GM12878 (cell line): Measurements from ENCODE around the gene MAOA. TPM values are rescaled to one million over a fixed set of nuclear protein-coding genes. Genes with fewer than 3 reads are reported as not detected.

Experiments
- ATAC-seq: fragments of 200-7000 bp; cut with Tn5 transposase; 3 replicates; pipeline ENCODE4 v1.9.1; 2020; ENCODE audit warnings: mild to moderate bottlenecking, moderate library complexity
- BruUV-seq: library from RNA; stranded (reverse); fragments of 400-500 nt; replicated peaks from 2 replicates; lab custom pipeline; 2021; lab: Mats Ljungman, UMichigan
- CTCF ChIA-PET: fragments of 300-600 bp; sonication (Branson Sonifier 250); formaldehyde crosslinking; extraction: SDS; loops from one replicate; lab custom pipeline; 2021; ENCODE audit warnings: inconsistent platforms; lab: Yijun Ruan, JAX
- POLR2A ChIA-PET: fragments of 350-600 bp; formaldehyde crosslinking; extraction: SDS; loops from one replicate; lab custom pipeline; 2021; ENCODE audit warnings: inconsistent platforms; lab: Charles Lee
- RAD21 ChIA-PET: fragments of 300-600 bp; sonication (Branson Sonifier 250); formaldehyde crosslinking; loops from one replicate; lab custom pipeline; 2023; ENCODE audit warnings: antibody characterized with exemption; ENCODE audit not compliant: unreplicated experiment; lab: Charles Lee
- SMC1A ChIA-PET: fragments of 300-600 bp; sonication (Branson Sonifier 250); formaldehyde crosslinking; loops from one replicate; lab custom pipeline; 2023; ENCODE audit not compliant: unreplicated experiment, uncharacterized antibody; lab: Charles Lee
- DNase-seq: peaks from one replicate; pipeline ENCODE4 v3.0.0-alpha.2; 2011; ENCODE audit warnings: low read depth, low spot score
- FAIRE-seq: peaks from 3 replicates; lab custom pipeline; 2011; peaks lifted over from hg19 to GRCh38; lab: Jason Lieb, UNC
- H2AFZ ChIP-seq: 2 replicates; pipeline ENCODE4 v1.6.0; 2011; ENCODE audit warnings: low read depth, low read length, control low read depth; ENCODE audit not compliant: control insufficient read depth
- H3K27ac ChIP-seq: 2 replicates; pipeline ENCODE4 v1.5.1; 2011; ENCODE audit warnings: control low read depth; ENCODE audit not compliant: control insufficient read depth, insufficient read depth
- H3K27me3 ChIP-seq, 2 experiments: replicated peaks in 1 of 2; 2 replicates each; pipeline versions ENCODE4 v1.6.0 to v1.6.1; 2011; ENCODE audit warnings: low read length in 1 of 2; ENCODE audit not compliant: control insufficient read depth in 2 of 2, insufficient read depth in 2 of 2
- H3K36me3 ChIP-seq, 2 experiments: 2 replicates each; pipeline ENCODE4 v1.5.1; 2011; ENCODE audit warnings: low read length in 1 of 2; ENCODE audit not compliant: control insufficient read depth in 2 of 2, insufficient read depth in 2 of 2
- H3K4me1 ChIP-seq: 2 replicates; pipeline ENCODE4 v1.6.1; 2011; ENCODE audit warnings: mild to moderate bottlenecking, low read length, moderate library complexity, mixed read lengths; ENCODE audit not compliant: control insufficient read depth, insufficient read depth
- H3K4me2 ChIP-seq: 2 replicates; pipeline ENCODE4 v1.6.0; 2011; ENCODE audit warnings: control low read depth; ENCODE audit not compliant: control insufficient read depth, insufficient read depth
- H3K4me3 ChIP-seq: fragments of 200-600 bp; sonication (generic); 2 replicates; pipeline ENCODE4 v1.5.1; 2016
- H3K79me2 ChIP-seq: 2 replicates; pipeline ENCODE4 v1.6.0; 2011; ENCODE audit warnings: low read length; ENCODE audit not compliant: control insufficient read depth, insufficient read depth
- H3K9ac ChIP-seq: 2 replicates; pipeline ENCODE4 v1.8.0; 2011; ENCODE audit warnings: low read length, control low read depth, mixed read lengths; ENCODE audit not compliant: control insufficient read depth, insufficient read depth
- H3K9me3 ChIP-seq: replicated peaks from 3 replicates; pipeline ENCODE4 v1.5.1; 2011; ENCODE audit warnings: mild to moderate bottlenecking, low read length; ENCODE audit not compliant: control insufficient read depth, insufficient read depth
- H4K20me1 ChIP-seq: 2 replicates; pipeline ENCODE4 v1.6.0; 2011; ENCODE audit not compliant: control insufficient read depth, insufficient read depth
- ASH2L ChIP-seq: fragments of 300-600, 200-600 bp; sonication (generic); IDR thresholded peaks from 2 replicates; pipeline ENCODE4 v1.6.1; 2017; ENCODE audit warnings: low read depth, mild to moderate bottlenecking, borderline replicate concordance
- BCL11A ChIP-seq: IDR thresholded peaks from 2 replicates; pipeline ENCODE4 v1.6.1; 2011; ENCODE audit warnings: low read depth, low read length
- CHD2 ChIP-seq: IDR thresholded peaks from 2 replicates; pipeline ENCODE4 v1.6.1; 2011; ENCODE audit warnings: low read depth, low read length, improper control_type of control experiment, borderline replicate concordance
- JUNB ChIP-seq: IDR thresholded peaks from 2 replicates; pipeline ENCODE4 v1.6.1; 2016; ENCODE audit warnings: antibody characterized with exemption, mild to moderate bottlenecking
- KAT2A ChIP-seq: conservative IDR thresholded peaks from 2 replicates; pipeline ENCODE4 v1.6.1; 2011; ENCODE audit warnings: low read depth, low read length; ENCODE audit not compliant: control insufficient read depth
- MTA2 ChIP-seq: fragments of 450-650 bp; IDR thresholded peaks from 2 replicates; pipeline ENCODE4 v1.6.1; 2016; ENCODE audit warnings: low read depth, mild to moderate bottlenecking, moderate library complexity
- REST ChIP-seq: IDR thresholded peaks from 2 replicates; pipeline ENCODE4 v1.6.1; 2012; ENCODE audit warnings: mild to moderate bottlenecking, low read depth, low read length
- SIX5 ChIP-seq: IDR thresholded peaks from 2 replicates; pipeline ENCODE4 v1.6.1; 2011; ENCODE audit warnings: mild to moderate bottlenecking, low read depth, low read length, moderate library complexity; ENCODE audit not compliant: severe bottlenecking
- STAT1 ChIP-seq: fragments of 450-650 bp; conservative IDR thresholded peaks from 2 replicates; pipeline ENCODE4 v1.6.1; 2014; ENCODE audit warnings: antibody characterized with exemption, mild to moderate bottlenecking
- TBL1XR1 ChIP-seq: IDR thresholded peaks from 2 replicates; pipeline ENCODE4 v1.6.1; 2012; ENCODE audit warnings: low read depth, low read length, improper control_type of control experiment
- ZNF24 ChIP-seq: fragments of 450-650 bp; IDR thresholded peaks from 2 replicates; pipeline ENCODE4 v1.6.1; 2017; ENCODE audit warnings: antibody characterized with exemption, mild to moderate bottlenecking
- ZNF592 ChIP-seq: fragments of 450-650 bp; IDR thresholded peaks from 2 replicates; pipeline ENCODE4 v1.6.1; 2017; ENCODE audit warnings: mild to moderate bottlenecking, moderate library complexity
- WGBS: methylation state at CpG from one replicate; pipeline ENCODE4 v1.1.6; 2016; ENCODE audit warnings: low lambda C conversion rate; ENCODE audit not compliant: insufficient replicate concordance, insufficient coverage; ENCODE audit errors: missing lambda C conversion rate; 5-methylcytosine and 5-hydroxymethylcytosine counted together
- in situ Hi-C: fragments of 300-500 bp; cut with MboI; formaldehyde crosslinking; loops from 9 replicates; pipeline ENCODE4 v1.14.3; 2018; ENCODE audit warnings: mixed read lengths
- intact Hi-C: fragments of 100-400 bp; cut with micrococcal nuclease; formaldehyde crosslinking; loops from one replicate; pipeline ENCODE4 v1.14.2; 2022; ENCODE audit not compliant: unreplicated experiment
- polyA plus RNA-seq, 11 experiments: library from polyadenylated mRNA; depleted of rRNA in 4 of 11; unstranded in 6 of 11; stranded (reverse) in 5 of 11; fragments of >200 nt; fragmentation: Nextera tagmentation in 4 of 11; fragmentation: Illumina TruSeq in 1 of 11; extraction: Ambion mirVana in 4 of 11; extraction: Trizol in 1 of 11; gene quantifications; 1 replicate in 1 of 11; 2 replicates in 10 of 11; pipeline versions ENCODE4 v1.2.1 to v1.2.3, GENCODE V29; 2011 to 2016; ENCODE audit warnings: inconsistent platforms in 2 of 11, missing spikeins in 2 of 11, low read depth in 1 of 11
- total RNA-seq, 4 experiments: library from RNA; depleted of rRNA in 3 of 4; stranded (reverse); fragments of >200 nt in 3 of 4; fragmentation: Illumina TruSeq in 1 of 4; extraction: Trizol in 1 of 4; gene quantifications; 2 replicates each; pipeline versions ENCODE4 v1.2.1 to v1.2.3, GENCODE V29; 2013 to 2021

Gene MAOA
- total and polyA plus RNA-seq, 10 of the 15 experiments (the other 5 are each of a cell fraction or from before 2014, with no cell fraction given) = 0.02 to 0.51 (median 0.08) TPM; not detected in 7

GRCh38 chrX:43745938-43746721 is 90.0 kb downstream of the MAOA start (continued):
- TF ChIP-seq REST (no peak), TBL1XR1 (no peak), JUNB (no peak), CHD2 (no peak), ZNF24 (no peak)

GRCh38 chrX:43747476-43747875 is 91.4 kb downstream of the MAOA start:
- FAIRE-seq = no peak

More at GRCh38 chrX:43747476-43747875, 91.4 kb downstream of the MAOA start:
- ChIA-PET POLR2A (no interaction called here), CTCF (interaction anchor here (0.8 to 0.9 kb wide), 2 partner anchors 187 to 398 kb away, joined by 3 to 4 read pairs; no protein-coding TSS in a partner anchor), SMC1A (no interaction called here), RAD21 (no interaction called here)
- no peak for ATAC-seq
- Histone ChIP-seq H3K27ac (no peak overlapping the region), H3K4me1 (no peaks in the 10 kb centered on the region), H3K27me3 (no peaks in the 10 kb centered on the region; a peak in 1 of 4 replicates), H3K36me3 (no peaks in the 10 kb centered on the region), H4K20me1 (no peaks in the 10 kb centered on the region), H3K9ac (no peak overlapping the region), H2AFZ (no peak overlapping the region), H3K4me3 (no peak overlapping the region), H3K79me2 (no peaks in the 10 kb centered on the region), H3K9me3 (no peaks in the 10 kb centered on the region), H3K4me2 (no peak overlapping the region)
- no peak for TF ChIP-seq MTA2
- no peak for TF ChIP-seq SIX5
- TF ChIP-seq BCL11A = no peak
- TF ChIP-seq STAT1 = no peak
- TF ChIP-seq ZNF592 = no peak
- no peak for TF ChIP-seq KAT2A
- TF ChIP-seq ASH2L = no peak
- BruUV-seq = no TSS peak
- WGBS = 0% methylated on average over 2 of the region's 2 CpGs
- in situ Hi-C loops (no loop called here), intact Hi-C loops (no loop called here)
- no peak for DNase-seq
